ENCODE measurements around the gene PATZ1.

Gene PATZ1

DNA sequence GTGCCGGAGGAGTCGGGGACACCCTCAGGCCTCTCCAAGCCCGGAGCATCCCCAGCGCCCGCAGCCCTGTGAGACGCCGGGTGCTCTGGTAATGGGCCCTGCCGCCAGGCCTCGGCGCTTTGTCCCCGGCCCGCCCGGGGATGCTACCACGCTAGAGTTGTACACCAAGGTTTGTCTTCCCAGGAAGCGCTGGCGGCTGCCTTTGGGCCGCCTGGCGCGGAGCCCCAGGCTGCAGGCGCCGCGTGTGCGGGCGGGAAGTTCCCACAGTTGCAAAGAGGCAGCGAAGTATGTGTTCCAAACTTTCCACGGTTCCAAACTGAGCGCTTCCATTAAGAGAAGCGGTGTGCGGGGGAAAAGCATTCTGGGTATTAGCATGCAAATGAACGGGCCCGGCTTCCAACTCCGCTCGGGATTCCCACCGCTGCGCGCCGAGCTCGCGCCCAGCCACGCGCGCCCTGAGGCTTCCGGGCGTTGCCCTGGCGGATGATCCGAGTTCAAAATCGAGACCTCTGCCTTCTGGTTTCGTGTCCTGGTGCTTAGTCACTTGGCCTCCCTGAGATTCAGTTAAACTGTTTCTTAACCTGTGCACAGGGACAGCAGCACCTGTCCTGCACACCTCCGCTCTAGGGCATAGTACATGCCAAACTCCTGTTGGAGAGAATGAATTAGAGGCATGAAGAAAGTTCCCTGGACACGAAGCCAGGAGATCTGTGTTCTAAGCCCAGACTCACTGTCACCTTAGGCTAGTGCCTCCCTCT lies 1.3 kb upstream of the PATZ1 start:
- TF ChIP-seq, protein P1, sequence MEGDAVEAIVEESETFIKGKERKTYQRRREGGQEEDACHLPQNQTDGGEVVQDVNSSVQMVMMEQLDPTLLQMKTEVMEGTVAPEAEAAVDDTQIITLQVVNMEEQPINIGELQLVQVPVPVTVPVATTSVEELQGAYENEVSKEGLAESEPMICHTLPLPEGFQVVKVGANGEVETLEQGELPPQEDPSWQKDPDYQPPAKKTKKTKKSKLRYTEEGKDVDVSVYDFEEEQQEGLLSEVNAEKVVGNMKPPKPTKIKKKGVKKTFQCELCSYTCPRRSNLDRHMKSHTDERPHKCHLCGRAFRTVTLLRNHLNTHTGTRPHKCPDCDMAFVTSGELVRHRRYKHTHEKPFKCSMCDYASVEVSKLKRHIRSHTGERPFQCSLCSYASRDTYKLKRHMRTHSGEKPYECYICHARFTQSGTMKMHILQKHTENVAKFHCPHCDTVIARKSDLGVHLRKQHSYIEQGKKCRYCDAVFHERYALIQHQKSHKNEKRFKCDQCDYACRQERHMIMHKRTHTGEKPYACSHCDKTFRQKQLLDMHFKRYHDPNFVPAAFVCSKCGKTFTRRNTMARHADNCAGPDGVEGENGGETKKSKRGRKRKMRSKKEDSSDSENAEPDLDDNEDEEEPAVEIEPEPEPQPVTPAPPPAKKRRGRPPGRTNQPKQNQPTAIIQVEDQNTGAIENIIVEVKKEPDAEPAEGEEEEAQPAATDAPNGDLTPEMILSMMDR (conservative IDR thresholded peaks at IDR 0.05; ENCODE audit: low read length) = no peak
- DNase-seq (ENCODE audit: low read depth) = peak; percentile 67
- H3K4me3 ChIP-seq (ENCODE audit: low read length) = peak overlapping the region; percentile 65

DNA sequence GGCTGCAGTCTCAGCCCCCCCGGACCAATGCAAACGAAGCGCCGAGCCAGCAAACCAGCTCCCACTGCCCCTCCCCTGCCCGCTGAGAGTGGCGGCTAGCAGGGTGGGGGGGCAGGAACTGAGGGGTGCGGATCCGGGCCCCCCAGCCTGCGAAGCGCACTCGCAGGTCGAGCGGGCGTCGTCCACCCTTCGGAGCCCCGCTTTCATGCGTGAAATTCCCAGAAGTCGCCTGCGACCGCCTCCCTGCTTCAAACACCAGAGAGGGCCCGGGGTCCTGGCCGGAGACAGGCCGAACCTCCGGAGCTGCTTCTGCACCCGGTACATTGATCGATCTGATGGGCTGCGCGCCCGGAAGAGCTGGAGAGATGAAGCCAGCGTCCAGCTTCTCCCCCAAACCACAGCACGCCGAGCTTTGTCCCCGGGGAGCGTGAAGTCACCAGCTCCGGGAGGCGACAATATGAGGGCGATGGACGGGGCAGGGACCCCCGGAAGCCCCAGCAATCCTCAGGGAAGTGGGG lies 646 bp upstream of the PATZ1 start:
- TF ChIP-seq, protein P1 (conservative IDR thresholded peaks at IDR 0.05; ENCODE audit: low read length) = no peak
- peak overlapping the region; percentile 65 for H3K4me3 ChIP-seq (ENCODE audit: low read length)
- no peak for DNase-seq (ENCODE audit: low read depth)

DNA sequence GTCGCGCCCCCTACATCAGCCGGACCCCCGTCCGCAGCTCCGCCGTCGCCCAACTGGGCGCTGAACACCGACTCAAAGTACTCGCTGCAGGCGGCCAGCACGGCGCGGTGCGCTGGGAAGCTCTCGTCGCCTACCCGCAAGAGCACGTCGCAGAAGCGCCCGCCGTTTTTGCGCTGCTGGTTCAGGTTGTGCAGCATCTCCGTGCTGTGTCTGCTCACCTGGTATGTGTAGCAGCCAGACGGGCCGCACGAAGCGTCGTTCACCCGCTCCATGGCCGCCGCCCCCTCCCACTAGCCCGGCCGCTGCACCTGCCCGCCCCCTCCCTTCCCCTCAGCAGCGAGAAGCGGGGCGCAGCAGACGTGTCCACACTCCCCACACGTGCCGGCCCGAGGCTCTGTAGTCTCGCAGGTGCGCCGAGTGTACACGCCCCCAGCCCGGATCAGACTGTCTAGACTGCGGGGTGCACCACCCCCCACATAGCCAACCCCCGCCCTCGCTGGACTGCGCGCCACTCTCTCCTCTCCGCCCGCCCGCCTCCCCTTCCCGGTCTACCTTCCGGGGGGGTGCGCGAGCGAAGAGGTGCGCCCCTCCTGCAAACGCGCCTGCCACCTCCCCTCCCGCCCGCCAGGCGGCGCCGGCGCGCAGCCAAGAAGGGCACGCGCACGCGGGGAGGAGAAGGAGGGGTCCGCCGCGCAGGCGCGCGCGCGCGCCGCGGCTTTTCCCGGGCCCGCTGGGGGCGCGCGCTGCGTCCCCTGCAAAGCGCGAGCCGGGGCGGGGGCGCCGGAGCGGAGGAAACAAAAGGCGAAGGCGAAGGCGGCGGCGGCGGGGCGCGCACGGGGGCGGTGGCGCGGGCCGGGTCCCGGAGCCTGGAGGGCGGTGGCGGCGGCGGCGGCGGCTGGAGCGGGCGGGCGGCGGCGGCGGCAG lies 553 bp downstream of the PATZ1 start:
- peak overlapping the region; percentile 67 for H3K4me3 ChIP-seq (ENCODE audit: low read length)
- TF ChIP-seq, protein P1 (conservative IDR thresholded peaks at IDR 0.05; ENCODE audit: low read length) = peak; percentile 43
- peak; percentile 78 for DNase-seq (ENCODE audit: low read depth)

DNA sequence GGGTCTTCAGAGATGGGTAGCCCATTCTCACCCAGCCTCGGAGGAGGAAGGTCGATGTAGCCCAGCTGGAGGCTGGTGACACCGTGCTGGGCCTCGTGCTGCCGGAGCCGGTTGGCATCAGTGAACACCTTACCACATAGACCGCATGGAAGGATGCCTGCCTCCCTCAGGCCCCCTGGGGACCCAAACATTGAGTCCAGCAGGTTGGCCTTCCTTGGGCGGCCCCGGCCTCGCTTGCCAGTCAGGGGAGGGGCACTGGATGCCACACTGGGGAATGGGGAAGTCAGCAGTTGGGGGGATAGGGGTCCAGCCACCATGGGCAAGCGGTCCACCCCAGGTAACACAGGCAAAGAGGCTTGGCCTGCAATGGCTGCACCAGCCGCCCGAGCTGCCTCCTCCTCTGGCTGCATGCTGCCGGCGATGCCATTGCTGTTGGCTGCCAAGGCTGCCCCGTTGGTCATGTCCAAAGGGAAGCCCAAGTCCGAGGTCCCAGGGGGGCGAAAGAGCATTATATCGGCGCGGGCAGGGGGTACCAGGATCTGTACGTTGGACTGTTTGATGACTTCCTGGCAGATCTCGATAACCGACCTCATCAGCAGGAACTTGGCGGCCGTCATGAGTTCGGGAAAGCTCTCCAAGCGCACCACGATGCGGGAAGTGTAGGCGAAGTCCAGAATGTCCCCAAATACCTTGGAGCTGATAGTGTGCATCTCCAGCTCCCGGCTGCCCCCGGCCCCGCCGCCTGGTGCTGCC lies 1.4 kb downstream of the PATZ1 start:
- H3K4me3 ChIP-seq (ENCODE audit: low read length) = peak overlapping the region; percentile 67
- DNase-seq (ENCODE audit: low read depth) = peak; percentile 39

DNA sequence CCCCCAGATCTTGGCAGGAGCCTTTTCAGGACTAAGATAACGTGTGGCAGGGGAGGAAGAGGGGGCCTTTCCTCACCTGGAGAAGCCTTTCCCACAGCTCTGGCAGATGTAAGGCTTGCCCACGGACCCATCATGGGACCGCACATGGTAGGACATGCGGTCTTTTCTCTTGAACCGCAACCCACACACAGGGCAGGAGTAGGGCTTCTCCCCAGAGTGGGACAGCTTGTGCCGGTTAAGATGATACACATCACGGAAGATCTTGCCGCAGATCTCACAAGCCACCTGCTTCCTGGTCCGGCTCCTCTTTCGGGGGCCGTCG lies 1.9 kb downstream of the PATZ1 start:
- DNase-seq (ENCODE audit: low read depth) = no peak
- TF ChIP-seq, protein P1 (conservative IDR thresholded peaks at IDR 0.05; ENCODE audit: low read length) = no peak
- no peak overlapping the region; the same call in 1 of the 2 replicates for H3K4me3 ChIP-seq (ENCODE audit: low read length)

More for the DNA sequence above, 1.4 kb downstream of the PATZ1 start:
- TF ChIP-seq, protein P1 (conservative IDR thresholded peaks at IDR 0.05; ENCODE audit: low read length) = no peak

DNA sequence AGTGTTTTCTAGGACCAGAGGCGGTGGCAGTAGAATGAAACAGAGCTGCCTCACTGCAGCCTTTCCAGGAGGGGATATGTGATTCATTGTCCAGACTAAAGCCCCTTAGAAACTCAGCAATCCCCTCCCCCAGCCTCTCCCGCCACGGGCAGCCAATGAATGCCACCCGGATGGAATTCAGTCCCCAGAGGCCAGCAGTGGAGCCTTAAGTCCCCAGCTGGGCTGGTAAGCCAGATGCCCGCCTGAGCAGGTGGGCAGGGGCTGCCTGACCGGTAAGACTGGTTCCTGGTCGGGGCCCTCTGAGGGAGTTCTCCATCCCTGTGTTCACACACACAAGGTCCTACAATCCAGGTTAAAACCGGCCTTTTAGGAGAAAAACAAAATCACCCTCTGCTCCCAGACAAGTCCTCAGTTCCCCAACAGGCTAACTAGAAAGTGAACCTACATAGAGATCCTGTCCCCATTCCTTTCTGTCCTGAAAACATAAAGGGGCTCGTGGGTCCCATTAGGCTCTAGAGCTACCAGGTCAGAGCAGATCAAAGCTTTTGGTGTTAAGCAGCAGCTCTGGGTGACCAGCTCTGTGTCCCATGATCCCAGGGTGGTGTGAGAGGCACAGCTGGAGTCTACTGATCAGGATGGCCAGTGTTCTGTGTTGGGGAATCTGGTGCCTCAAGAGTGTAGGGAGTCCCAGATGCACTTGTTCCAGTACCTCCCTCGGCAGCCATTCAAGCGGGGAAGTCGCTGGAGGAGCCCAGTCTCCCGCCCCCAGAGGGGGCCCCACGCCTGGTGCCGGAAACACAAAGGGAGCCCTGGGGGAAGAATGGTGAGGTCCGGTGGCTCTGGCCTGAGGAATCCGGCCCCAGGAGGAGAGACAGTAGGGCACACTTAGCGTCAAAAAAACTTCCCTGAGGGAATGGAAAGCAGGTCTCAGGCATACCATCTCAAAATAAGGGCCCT lies 2.6 kb downstream of the PATZ1 start:
- no peak overlapping the region; the same call in 1 of the 2 replicates for H3K4me3 ChIP-seq (ENCODE audit: low read length)
- peak; percentile 22 for DNase-seq (ENCODE audit: low read depth)
- TF ChIP-seq, protein P1 (conservative IDR thresholded peaks at IDR 0.05; ENCODE audit: low read length) = no peak
